ENCODE results near the gene VWCE. TPM values are rescaled to one million over a fixed set of nuclear protein-coding genes. Genes with fewer than 3 reads are reported as not detected.

The VWCE gene
- total RNA-seq, 3 donors from 2014 or later, result 10.2 to 21.0 (median 15.5) TPM

GRCh38 chr11:61333550-61334433 is 38.7 kb upstream of the VWCE start:
- Mint-ChIP-seq H3K27me3 (ENCODE audit: low read depth) (no peaks in the 10 kb centered on the region), H3K4me1 (ENCODE audit: low read depth) (peaks cover 49% of the 10 kb centered on the region), H3K4me3 (peak overlapping the region; percentile 92), H3K9me3 (no peaks in the 10 kb centered on the region), H3K36me3 (ENCODE audit: insufficient read depth) (peaks cover 13% of the 10 kb centered on the region)
- no peak for ATAC-seq
- DNase-seq, result no peak

GRCh38 chr11:61332797-61333549 is 37.9 kb upstream of the VWCE start, which contains the start of the genes DDB1 and TKFC:
DDB1 (minus strand) TSS chr11:61333105; CDS start chr11:61332968, 137 bp downstream.
TKFC (plus strand) TSS chr11:61333228; CDS start chr11:61334729, 1,501 bp downstream.
- DNase-seq (peak; percentile 97), ATAC-seq (peak; percentile 95)
- Mint-ChIP-seq H3K36me3 (ENCODE audit: insufficient read depth) (peaks cover 17% of the 10 kb centered on the region), H3K27me3 (ENCODE audit: low read depth) (no peaks in the 10 kb centered on the region), H3K4me1 (ENCODE audit: low read depth) (peaks cover 52% of the 10 kb centered on the region), H3K4me3 (peak within 1 kb of the TSS; percentile 92), H3K9me3 (no peaks in the 10 kb centered on the region)

- no peak for DNase-seq
- Mint-ChIP-seq H3K27me3 (ENCODE audit: low read depth) (no peaks in the 10 kb centered on the region), H3K36me3 (ENCODE audit: insufficient read depth) (peaks cover 20% of the 10 kb centered on the region), H3K4me3 (peak overlapping the region; percentile 92), H3K4me1 (ENCODE audit: low read depth) (peaks cover 54% of the 10 kb centered on the region), H3K9me3 (no peaks in the 10 kb centered on the region)
- ATAC-seq, result no peak
Observed at GRCh38 chr11:61332281-61332796, 37.2 kb upstream of the VWCE start.

GRCh38 chr11:61331651-61332050 is 36.5 kb upstream of the VWCE start:
- H3K4me1 Mint-ChIP-seq (ENCODE audit: low read depth), result peaks cover 52% of the 10 kb centered on the region
- no peak for DNase-seq
- H3K27me3 Mint-ChIP-seq (ENCODE audit: low read depth), result no peaks in the 10 kb centered on the region
- H3K9me3 Mint-ChIP-seq, result no peaks in the 10 kb centered on the region
- H3K4me3 Mint-ChIP-seq, result peak overlapping the region; percentile 92
- no peak for ATAC-seq
- H3K36me3 Mint-ChIP-seq (ENCODE audit: insufficient read depth), result peaks cover 20% of the 10 kb centered on the region

- H3K4me1 Mint-ChIP-seq (ENCODE audit: low read depth), result peaks cover 45% of the 10 kb centered on the region
- no peaks in the 10 kb centered on the region for H3K9me3 Mint-ChIP-seq
- H3K27me3 Mint-ChIP-seq (ENCODE audit: low read depth), result no peaks in the 10 kb centered on the region
- ATAC-seq (no peak), DNase-seq (no peak)
- peaks cover 35% of the 10 kb centered on the region for H3K36me3 Mint-ChIP-seq (ENCODE audit: insufficient read depth)
- H3K4me3 Mint-ChIP-seq, result peak overlapping the region; percentile 17
Observed at GRCh38 chr11:61329871-61330270, 34.8 kb upstream of the VWCE start.

- Mint-ChIP-seq H3K9me3 (no peaks in the 10 kb centered on the region), H3K36me3 (ENCODE audit: insufficient read depth) (peaks cover 45% of the 10 kb centered on the region), H3K4me1 (ENCODE audit: low read depth) (peaks cover 35% of the 10 kb centered on the region), H3K27me3 (ENCODE audit: low read depth) (no peaks in the 10 kb centered on the region), H3K4me3 (no peak overlapping the region)
- no peak for DNase-seq
- ATAC-seq, result no peak
Observed at GRCh38 chr11:61328351-61328750, 33.2 kb upstream of the VWCE start.

GRCh38 chr11:61327669-61328071 is 32.6 kb upstream of the VWCE start:
- no peak for ATAC-seq
- DNase-seq, result no peak
- H3K4me3 Mint-ChIP-seq, result no peak overlapping the region
- no peaks in the 10 kb centered on the region for H3K27me3 Mint-ChIP-seq (ENCODE audit: low read depth)
- peaks cover 34% of the 10 kb centered on the region for H3K4me1 Mint-ChIP-seq (ENCODE audit: low read depth)
- H3K9me3 Mint-ChIP-seq, result no peaks in the 10 kb centered on the region
- peaks cover 49% of the 10 kb centered on the region for H3K36me3 Mint-ChIP-seq (ENCODE audit: insufficient read depth)

GRCh38 chr11:61325649-61326414 is 30.7 kb upstream of the VWCE start:
- no peaks in the 10 kb centered on the region for H3K9me3 Mint-ChIP-seq
- no peak for DNase-seq
- ATAC-seq, result no peak
- H3K4me3 Mint-ChIP-seq, result no peak overlapping the region
- peaks cover 16% of the 10 kb centered on the region for H3K4me1 Mint-ChIP-seq (ENCODE audit: low read depth)
- H3K27me3 Mint-ChIP-seq (ENCODE audit: low read depth), result no peaks in the 10 kb centered on the region
- peaks cover 59% of the 10 kb centered on the region for H3K36me3 Mint-ChIP-seq (ENCODE audit: insufficient read depth)

- Mint-ChIP-seq H3K9me3 (no peaks in the 10 kb centered on the region), H3K36me3 (ENCODE audit: insufficient read depth) (peaks cover 38% of the 10 kb centered on the region), H3K4me3 (no peak overlapping the region), H3K27me3 (ENCODE audit: low read depth) (no peaks in the 10 kb centered on the region), H3K4me1 (ENCODE audit: low read depth) (no peaks in the 10 kb centered on the region)
- ATAC-seq, result no peak
- DNase-seq, result no peak
Observed at GRCh38 chr11:61315260-61315659, 20.1 kb upstream of the VWCE start.

- no peaks in the 10 kb centered on the region for H3K4me1 Mint-ChIP-seq (ENCODE audit: low read depth)
- H3K4me3 Mint-ChIP-seq, result no peak overlapping the region
- H3K27me3 Mint-ChIP-seq (ENCODE audit: low read depth), result no peaks in the 10 kb centered on the region
- H3K36me3 Mint-ChIP-seq (ENCODE audit: insufficient read depth), result peaks cover 32% of the 10 kb centered on the region
- no peaks in the 10 kb centered on the region for H3K9me3 Mint-ChIP-seq
- ATAC-seq (no peak), DNase-seq (no peak)
Observed at GRCh38 chr11:61310749-61311148, 15.6 kb upstream of the VWCE start.

GRCh38 chr11:61309739-61310138 is 14.6 kb upstream of the VWCE start:
- H3K4me3 Mint-ChIP-seq, result no peak overlapping the region
- peak; percentile 58 to 75 for ATAC-seq
- no peak for DNase-seq

GRCh38 chr11:61309141-61309540 is 14.0 kb upstream of the VWCE start:
- H3K4me3 Mint-ChIP-seq, result no peak overlapping the region
- H3K9me3 Mint-ChIP-seq, result no peaks in the 10 kb centered on the region
- H3K27me3 Mint-ChIP-seq (ENCODE audit: low read depth), result no peaks in the 10 kb centered on the region
- no peaks in the 10 kb centered on the region for H3K4me1 Mint-ChIP-seq (ENCODE audit: low read depth)
- DNase-seq (no peak), ATAC-seq (peak in 1 of 2 donors; percentile 3)
- H3K36me3 Mint-ChIP-seq (ENCODE audit: insufficient read depth), result peaks cover 33% of the 10 kb centered on the region

More at GRCh38 chr11:61309739-61310138, 14.6 kb upstream of the VWCE start:
- H3K36me3 Mint-ChIP-seq (ENCODE audit: insufficient read depth), result peaks cover 33% of the 10 kb centered on the region
- H3K27me3 Mint-ChIP-seq (ENCODE audit: low read depth), result no peaks in the 10 kb centered on the region
- H3K9me3 Mint-ChIP-seq, result no peaks in the 10 kb centered on the region
- no peaks in the 10 kb centered on the region for H3K4me1 Mint-ChIP-seq (ENCODE audit: low read depth)

- no peaks in the 10 kb centered on the region for H3K4me1 Mint-ChIP-seq (ENCODE audit: low read depth)
- H3K36me3 Mint-ChIP-seq (ENCODE audit: insufficient read depth), result peaks cover 33% of the 10 kb centered on the region
- H3K27me3 Mint-ChIP-seq (ENCODE audit: low read depth), result no peaks in the 10 kb centered on the region
- ATAC-seq (no peak), DNase-seq (no peak)
- H3K4me3 Mint-ChIP-seq, result no peak overlapping the region
- H3K9me3 Mint-ChIP-seq, result no peaks in the 10 kb centered on the region
Observed at GRCh38 chr11:61307354-61307753, 12.2 kb upstream of the VWCE start.

GRCh38 chr11:61306221-61306620 is 11.1 kb upstream of the VWCE start:
- H3K4me1 Mint-ChIP-seq (ENCODE audit: low read depth), result peaks cover 2% of the 10 kb centered on the region
- peaks cover 36% of the 10 kb centered on the region for H3K36me3 Mint-ChIP-seq (ENCODE audit: insufficient read depth)
- H3K27me3 Mint-ChIP-seq (ENCODE audit: low read depth), result no peaks in the 10 kb centered on the region
- DNase-seq, result no peak
- no peaks in the 10 kb centered on the region for H3K9me3 Mint-ChIP-seq
- H3K4me3 Mint-ChIP-seq, result no peak overlapping the region
- ATAC-seq, result peak in 1 of 2 donors; percentile 27

Measured in activated T-cell treated with anti-CD3 and anti-CD28 coated beads, Interleukin-2, amount 50 U/mL, for 4 hours (primary cell).